HCEC 1CT (cell line): ENCODE measurements around the gene ZNF423.
"Not testable (repeated sequence)": the region's sequence is repeated elsewhere in the genome, so short reads cannot be mapped to it uniquely, and the experiment has no call there.

ENCODE experiments used
- DNase-seq: peaks from one replicate; pipeline ENCODE4 v3.0.0-alpha.2; 2017

Gene ZNF423

GRCh38 chr16:49684696-49685095 lies 171.2 kb downstream of the ZNF423 start:
- no peak for DNase-seq

- DNase-seq: no peak
These were observed 173.2 kb downstream of the ZNF423 start for GRCh38 chr16:49682577-49683165.

- no peak for DNase-seq
These were observed 174.6 kb downstream of the ZNF423 start for GRCh38 chr16:49681217-49681883.

DNA sequence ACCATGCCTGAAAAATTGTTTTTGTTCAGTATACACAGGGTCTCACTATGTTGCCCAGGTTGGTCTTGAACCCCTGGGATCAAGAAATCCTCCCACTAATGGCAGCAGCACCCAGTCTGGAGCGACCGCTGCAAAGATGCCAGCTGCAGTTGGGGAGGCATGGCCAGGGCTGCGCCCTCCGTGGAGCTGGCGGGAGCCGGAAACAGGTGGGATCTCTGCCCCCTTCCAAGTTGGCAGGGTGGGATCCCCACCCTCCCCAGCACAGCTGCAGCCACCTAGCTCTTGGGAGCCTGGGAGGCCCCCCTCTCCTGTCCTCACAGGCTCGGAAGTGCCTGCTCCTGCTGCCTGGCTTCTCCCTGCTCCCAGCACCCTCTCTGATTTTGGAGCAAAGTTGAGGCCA lies 176.8 kb downstream of the ZNF423 start:
- no peak for DNase-seq

DNA sequence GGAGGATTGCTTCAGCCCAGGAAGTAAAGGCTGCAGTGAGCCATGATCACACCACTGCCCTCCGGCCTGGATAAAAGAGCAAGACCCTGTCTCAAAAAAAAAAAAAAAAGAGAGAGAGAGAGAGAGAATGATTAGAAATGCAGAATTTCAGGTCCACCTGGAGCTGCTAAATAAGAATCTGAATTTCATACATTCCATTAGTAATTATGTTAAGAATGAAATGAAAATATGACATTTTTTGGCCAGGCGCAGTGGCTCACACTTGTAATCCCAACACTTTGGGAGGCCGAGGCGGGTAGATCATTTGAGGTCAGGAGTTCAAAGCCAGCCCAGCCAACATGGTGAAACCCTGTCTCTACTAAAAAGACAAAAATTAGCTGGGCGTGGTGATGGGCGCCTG lies 178.3 kb downstream of the ZNF423 start:
- DNase-seq: not testable (repeated sequence)

- no peak for DNase-seq
These were observed 180.5 kb downstream of the ZNF423 start for GRCh38 chr16:49675413-49675812.

DNA sequence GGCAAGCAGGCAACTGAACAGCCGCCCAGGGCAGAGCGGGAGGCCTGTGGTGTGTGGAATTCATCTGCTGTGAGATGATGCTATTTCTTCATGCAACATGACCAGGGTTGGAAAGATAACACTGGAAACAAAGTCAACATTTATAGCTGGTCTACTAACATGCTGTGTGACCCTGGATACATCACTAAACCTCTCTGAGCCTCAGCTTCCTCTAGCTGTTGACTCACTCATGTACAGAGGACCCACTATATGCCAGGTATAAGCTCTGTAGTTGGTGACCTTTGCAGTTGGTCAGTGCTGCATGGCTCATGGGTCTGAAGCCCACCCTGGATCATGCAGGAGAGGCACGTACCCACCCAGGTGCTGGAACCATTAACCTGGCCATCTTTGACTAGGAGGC lies 180.9 kb downstream of the ZNF423 start:
- no peak for DNase-seq

DNA sequence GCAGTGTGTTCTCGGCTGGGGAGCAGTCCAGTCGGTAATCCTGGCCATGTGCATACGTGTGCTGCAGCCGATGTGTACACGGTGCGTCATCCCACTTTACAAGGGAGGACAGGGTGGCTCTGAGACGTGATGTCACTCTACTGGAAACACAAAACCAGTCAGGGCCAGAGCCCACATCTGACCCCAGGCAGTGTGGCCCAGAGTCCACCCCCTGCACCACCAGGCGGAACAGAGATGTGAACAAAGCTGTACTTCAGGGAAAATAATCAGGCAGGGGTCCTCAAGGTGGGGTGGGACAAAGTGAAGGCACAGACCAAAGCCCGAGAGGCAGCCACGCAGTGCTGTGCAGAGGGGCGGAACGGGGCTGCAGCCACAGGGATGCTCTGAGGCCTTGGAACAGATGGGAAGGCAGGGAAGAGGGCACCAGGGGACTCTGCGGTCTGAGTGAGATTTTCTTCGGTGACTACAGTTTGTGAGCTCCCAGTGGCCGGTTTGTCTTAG lies 181.5 kb downstream of the ZNF423 start:
- DNase-seq: no peak

DNA sequence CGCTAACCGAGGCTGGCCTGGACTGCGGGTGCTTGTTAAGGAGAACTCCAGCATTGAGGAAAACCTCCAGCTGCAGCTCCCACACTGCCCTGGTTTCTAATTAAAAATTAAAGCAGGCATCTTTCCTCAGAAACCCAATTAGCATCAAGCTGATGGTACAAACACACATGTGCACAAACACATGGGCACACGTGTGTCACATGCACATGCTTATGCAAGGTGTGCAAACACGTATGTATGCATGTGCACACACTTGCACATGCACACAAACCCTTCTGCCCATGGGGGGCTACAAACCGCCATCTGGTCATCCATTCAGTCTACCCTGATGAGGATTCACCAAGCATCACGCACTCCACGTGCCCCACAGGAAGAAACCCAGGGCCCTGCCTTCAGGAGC lies 182.5 kb downstream of the ZNF423 start:
- no peak for DNase-seq

GRCh38 chr16:49672753-49673152 lies 183.2 kb downstream of the ZNF423 start:
- DNase-seq: no peak

DNA sequence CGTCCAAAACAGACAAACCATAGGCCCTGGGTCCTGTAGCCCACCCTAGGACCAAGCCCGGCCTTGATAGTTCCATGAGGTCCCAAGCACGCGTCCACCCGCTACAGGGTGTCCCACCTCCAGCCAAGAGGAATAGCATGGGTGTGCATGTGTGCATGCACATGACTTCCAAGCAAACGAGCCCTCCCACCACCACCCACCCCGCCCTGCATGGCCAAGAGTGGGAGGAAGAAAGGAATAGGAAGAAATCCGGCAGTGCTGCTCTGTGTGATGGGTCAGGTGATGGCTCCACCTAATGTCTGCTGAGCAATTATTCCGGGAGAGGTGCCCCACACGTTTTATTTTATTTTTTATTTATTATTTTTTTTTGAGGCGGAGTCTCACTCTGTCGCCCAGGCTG lies 184.6 kb downstream of the ZNF423 start:
- no peak for DNase-seq

DNA sequence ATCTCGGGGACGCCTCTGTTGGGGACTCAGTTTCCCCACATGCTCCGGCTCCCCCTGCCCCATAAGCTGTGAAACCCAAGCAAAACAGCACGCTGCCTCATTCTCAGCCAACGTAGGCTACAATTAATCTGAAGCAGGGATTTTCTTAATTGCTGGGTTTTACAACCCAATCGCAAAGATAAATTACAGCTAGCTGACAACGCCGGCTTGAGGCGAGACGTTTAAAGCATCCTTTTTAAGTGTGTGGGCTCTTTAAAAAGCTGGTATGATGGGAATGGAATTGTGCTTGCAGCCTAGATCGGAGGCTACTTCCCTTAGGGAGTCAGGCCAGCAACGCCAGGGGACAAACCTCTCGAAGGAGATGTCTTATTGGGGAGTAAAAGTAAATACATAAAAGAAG lies 185.3 kb downstream of the ZNF423 start:
- DNase-seq: no peak

DNA sequence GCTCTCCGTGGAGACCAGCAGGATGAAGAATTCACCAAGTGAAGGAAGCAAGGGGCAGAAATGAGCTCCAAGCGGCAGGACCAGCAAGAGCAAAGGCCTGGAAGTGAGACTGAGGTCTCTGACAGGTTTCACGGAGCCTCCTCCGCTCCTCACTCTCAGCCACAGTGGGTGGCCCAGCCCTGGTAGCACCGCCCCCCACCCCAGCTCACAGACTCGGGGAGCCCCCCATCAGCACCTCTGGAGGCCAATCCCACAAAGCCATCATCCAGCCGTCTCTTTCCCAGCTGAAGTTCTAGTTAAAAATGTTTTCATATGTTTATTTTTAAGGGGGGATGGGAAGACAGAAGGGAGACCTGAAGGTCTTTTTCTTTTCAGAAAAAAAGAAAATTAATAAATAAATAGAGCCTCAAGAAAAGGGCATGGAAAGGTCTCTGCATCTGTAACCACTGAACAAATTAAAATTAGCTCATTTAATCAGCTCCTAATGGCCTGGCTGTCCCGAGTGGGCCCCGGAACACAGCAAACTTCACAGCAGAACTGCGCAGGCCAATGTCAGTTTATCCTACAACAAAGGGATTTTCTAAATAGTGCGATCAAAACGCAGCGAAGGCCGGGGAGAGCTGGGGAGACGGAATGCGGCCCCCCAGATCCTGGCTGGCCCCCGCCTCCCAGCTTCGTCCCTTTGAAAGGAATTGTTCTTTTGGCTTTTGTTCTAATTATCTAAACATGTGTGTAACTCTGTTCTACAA lies 190.3 kb downstream of the ZNF423 start:
- no peak for DNase-seq

DNA sequence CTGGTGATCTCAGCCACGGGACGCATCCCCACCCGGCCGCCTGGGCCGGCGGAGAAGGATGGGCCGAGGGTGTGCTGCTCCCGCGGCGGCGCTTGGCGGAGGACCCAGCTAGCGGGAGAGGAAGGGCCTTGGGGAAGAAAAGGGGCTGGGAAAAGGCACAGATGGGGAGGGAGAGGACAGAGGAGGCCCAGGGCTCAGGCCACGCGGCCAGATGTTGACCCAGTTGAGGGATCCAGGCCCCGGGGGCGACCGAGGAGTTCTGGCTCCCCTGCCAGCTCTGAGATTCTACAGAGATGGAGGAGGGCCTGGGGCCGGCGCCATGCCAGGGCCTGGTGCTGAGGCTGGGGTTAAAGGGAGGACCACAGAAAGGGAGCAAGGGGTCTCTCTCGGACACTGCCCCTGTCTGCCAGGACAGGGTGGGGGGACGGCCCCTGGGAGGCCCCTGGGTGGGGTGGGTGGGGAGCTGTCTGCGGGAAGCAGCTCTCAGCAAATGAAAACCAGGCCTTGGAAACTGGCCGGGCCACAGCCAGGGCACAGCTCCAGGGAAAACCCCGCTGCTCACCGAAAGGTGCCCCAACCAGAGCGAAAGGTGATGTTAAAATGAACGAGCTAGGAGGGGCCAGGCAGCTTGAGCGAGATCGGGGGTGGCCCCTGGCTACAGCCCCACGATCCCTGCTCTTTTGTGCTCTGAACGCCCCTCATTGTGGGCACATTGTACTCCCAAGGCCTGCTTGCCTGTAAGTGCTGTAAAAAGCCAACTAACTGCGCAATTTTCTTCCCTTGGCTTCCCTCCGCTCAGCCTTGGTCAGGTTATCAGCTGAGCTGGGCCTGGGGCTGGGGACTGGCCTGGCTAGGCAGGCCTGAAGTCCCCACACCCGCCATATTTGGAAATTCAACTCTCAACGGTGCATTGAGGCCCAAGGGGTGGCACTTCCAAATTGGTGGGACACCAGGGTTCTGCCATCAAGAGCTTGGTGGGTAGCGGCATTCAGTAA lies 191.4 kb downstream of the ZNF423 start:
- DNase-seq: no peak

- DNase-seq: no peak
These were observed 192.5 kb downstream of the ZNF423 start for GRCh38 chr16:49663081-49664065.

- no peak for DNase-seq
These were observed 193.3 kb downstream of the ZNF423 start for GRCh38 chr16:49662569-49662968.

- no peak for DNase-seq
These were observed 194.3 kb downstream of the ZNF423 start for GRCh38 chr16:49661465-49662187.

DNA sequence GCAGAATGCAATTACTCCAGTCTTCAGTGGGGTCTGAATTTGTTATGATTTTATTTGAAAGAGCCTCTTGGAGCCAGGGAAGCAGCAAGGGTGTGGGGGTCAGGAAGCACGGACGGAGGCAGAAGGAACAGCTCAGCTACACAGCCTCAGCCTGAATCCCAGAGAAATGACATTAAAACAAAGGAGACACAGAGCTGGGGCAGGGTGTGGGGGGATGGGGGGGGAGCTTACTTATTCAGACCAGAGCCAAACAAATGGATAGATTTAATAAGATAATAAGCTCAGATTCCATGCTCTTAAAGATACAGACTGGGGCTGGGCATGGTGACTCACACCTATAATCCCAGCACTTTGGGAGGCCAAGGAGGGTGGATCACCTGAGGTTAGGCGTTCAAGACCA lies 195.3 kb downstream of the ZNF423 start:
- no peak for DNase-seq

DNA sequence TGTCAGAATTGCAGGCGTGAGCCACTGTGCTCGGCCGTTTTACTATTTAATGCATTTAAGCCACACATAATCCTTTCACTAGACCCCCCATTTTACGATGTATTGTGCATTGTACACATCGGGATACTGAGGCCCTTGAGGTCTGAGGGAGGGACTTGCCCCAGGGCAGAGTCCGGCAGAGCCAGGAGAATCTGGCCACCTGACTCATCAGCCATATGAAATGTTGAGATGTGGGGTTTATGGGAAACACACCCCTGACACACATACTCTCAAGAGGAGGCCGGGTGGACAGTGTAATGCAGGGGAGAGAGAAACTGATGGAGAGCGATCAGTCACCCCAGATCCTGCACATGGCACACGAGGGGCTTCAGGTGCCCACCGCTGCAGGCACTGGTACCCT lies 196.6 kb downstream of the ZNF423 start:
- DNase-seq: no peak

DNA sequence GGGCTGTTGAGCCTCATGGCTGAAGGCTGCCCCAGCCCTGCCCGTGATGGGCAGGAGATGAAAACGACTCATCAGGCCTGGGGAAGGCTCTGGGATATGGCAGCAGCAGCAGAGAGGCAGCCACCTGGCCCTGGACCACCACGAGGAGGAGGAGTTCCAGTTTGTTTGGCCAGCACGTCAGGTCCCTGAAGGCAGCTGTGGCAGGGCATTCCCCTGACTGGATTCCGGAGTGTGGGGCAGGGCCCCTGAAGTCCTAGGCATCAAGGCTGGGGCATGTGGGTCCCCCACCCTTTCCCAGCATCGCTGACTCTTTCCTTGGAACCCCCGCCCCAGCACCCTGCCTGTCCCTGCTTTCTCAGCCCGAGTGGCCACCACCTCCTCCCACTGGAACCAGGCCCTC lies 197.4 kb downstream of the ZNF423 start:
- no peak for DNase-seq
